ENCODE results near the gene ADGRD1. TPM values are rescaled to one million over a fixed set of nuclear protein-coding genes. Genes with fewer than 3 reads are reported as not detected.

ADGRD1 gene
- polyA plus RNA-seq, 1 experiment = 68.5 TPM

DNA sequence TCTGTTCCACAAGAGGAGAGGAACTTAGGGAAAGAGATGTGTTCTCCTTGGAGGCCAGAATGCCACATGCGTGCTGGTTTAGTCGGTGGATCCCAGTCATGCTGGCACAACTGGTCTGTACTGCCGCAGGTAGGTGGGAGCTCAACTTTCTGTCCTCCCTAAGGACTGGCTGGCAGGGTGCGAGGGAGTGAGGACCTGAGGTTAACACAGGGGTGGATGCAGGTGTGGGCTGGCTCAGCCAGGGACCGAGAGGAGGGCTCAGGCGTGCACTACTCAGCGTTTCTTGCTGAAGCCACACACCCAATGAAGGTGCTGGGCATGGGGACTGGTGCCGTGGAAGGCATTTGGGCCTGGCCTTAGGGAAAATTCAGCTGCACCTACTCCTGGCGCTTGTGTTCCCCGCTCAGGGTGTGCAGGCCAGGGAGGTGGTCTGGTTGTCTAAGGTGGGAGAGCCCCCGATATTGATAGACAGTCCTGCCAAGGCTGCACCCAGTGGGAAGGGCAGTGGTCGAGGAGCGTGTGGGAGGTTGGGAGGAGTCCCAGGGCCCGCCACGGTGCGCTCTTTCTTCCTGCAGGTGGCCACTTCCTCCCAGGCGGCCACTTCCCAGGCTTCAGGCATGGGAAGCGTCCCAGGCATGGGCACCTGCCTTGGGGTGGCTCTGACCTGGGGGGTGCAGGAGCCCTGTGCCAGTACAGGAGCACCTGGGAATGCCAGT is 138.4 kb downstream of the ADGRD1 start:
- Histone ChIP-seq H3K36me3 (ENCODE audit: control insufficient read depth, insufficient read depth, low read length) (no peaks in the 10 kb centered on the region; the same call in 1 of the 2 replicates), H3K27me3 (ENCODE audit: control insufficient read depth, insufficient read depth, low read length) (no peaks in the 10 kb centered on the region), H3K4me3 (ENCODE audit: low read depth, low read length) (no peak overlapping the region)
- TF ChIP-seq, protein P1, sequence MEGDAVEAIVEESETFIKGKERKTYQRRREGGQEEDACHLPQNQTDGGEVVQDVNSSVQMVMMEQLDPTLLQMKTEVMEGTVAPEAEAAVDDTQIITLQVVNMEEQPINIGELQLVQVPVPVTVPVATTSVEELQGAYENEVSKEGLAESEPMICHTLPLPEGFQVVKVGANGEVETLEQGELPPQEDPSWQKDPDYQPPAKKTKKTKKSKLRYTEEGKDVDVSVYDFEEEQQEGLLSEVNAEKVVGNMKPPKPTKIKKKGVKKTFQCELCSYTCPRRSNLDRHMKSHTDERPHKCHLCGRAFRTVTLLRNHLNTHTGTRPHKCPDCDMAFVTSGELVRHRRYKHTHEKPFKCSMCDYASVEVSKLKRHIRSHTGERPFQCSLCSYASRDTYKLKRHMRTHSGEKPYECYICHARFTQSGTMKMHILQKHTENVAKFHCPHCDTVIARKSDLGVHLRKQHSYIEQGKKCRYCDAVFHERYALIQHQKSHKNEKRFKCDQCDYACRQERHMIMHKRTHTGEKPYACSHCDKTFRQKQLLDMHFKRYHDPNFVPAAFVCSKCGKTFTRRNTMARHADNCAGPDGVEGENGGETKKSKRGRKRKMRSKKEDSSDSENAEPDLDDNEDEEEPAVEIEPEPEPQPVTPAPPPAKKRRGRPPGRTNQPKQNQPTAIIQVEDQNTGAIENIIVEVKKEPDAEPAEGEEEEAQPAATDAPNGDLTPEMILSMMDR (IDR thresholded peaks at IDR 0.05; ENCODE audit: insufficient read depth, low read depth, low read length) = no peak
- ChIA-PET POLR2A (no interaction called here), CTCF (interaction anchor here (5.1 kb wide), 1 partner anchor 13 kb away, joined by 35 read pairs; no protein-coding TSS in a partner anchor)
- DNase-seq (ENCODE audit: low read depth) = no peak

DNA sequence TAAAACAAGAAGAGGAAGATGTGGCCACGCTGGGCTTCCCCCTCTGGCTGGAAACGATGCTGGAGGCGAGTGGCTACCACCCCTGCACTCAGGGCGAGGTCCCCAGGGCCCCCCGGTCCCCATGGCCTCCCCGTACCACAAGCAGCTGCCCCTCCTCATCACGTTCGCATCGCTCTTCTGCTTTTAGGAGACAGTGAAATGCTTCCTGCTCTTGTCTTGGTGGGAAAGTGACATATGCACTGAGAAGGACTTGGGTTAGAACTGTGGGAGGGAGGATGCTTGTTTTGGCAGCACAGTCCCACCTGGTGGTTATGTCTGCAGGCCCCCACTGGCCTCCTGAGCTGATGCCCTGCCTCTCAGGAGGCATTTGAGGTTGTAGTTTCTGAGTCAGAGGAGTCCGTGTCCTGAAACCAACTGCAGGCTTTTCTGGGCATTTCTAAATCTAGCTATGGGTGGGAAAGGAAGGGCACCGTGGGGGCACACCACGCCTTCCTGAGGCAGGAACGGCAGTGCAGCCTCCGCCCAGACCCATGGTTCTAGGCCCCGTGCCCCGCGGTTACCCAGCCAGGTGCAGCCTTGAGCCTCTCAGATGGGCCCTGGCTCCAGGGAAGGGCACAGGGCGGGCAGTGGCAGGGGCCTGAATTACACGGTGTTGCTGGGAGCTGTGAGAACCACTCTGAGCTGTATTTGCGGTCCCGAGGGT is 139.3 kb downstream of the ADGRD1 start:
- TF ChIP-seq, protein P1 (IDR thresholded peaks at IDR 0.05; ENCODE audit: insufficient read depth, low read depth, low read length) = no peak

DNA sequence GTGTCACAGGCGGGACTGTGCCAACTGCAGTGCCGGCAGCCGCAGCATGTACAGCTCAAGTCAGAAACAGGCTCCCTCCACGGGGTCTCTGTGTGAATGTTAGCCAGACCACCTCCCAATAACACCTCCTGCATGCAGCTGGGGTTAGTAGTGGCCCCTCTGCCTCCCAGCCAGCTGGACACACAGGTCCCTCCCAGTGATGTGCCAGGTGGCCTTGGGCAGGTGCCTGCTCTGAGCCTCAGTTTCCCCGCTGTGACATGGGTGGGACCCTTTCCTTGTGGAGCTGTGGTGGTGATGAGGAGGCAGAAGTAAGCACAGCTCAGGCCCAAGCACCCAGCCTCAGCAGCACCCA is 139.9 kb downstream of the ADGRD1 start:
- Histone ChIP-seq H3K36me3 (ENCODE audit: control insufficient read depth, insufficient read depth, low read length) (no peaks in the 10 kb centered on the region; the same call in 1 of the 2 replicates), H3K4me3 (ENCODE audit: low read depth, low read length) (no peak overlapping the region), H3K27me3 (ENCODE audit: control insufficient read depth, insufficient read depth, low read length) (no peaks in the 10 kb centered on the region)
- TF ChIP-seq, protein P1 (IDR thresholded peaks at IDR 0.05; ENCODE audit: insufficient read depth, low read depth, low read length) = no peak
- DNase-seq (ENCODE audit: low read depth) = no peak
- ChIA-PET CTCF (interaction anchor here (1.1 to 5.1 kb wide), 4 partner anchors 11 to 23 kb away, joined by 3 to 35 read pairs (median 3); no protein-coding TSS in a partner anchor), POLR2A (no interaction called here)

More for the DNA sequence above, 139.3 kb downstream of the ADGRD1 start:
- POLR2A ChIA-PET = no interaction called here
- DNase-seq (ENCODE audit: low read depth) = no peak
- H3K27me3 ChIP-seq (ENCODE audit: control insufficient read depth, insufficient read depth, low read length) = no peaks in the 10 kb centered on the region
- CTCF ChIA-PET = interaction anchor here (1.1 to 5.1 kb wide), 4 partner anchors 11 to 24 kb away, joined by 3 to 35 read pairs (median 3); no protein-coding TSS in a partner anchor
- no peaks in the 10 kb centered on the region; the same call in 1 of the 2 replicates for H3K36me3 ChIP-seq (ENCODE audit: control insufficient read depth, insufficient read depth, low read length)
- no peak overlapping the region for H3K4me3 ChIP-seq (ENCODE audit: low read depth, low read length)

DNA sequence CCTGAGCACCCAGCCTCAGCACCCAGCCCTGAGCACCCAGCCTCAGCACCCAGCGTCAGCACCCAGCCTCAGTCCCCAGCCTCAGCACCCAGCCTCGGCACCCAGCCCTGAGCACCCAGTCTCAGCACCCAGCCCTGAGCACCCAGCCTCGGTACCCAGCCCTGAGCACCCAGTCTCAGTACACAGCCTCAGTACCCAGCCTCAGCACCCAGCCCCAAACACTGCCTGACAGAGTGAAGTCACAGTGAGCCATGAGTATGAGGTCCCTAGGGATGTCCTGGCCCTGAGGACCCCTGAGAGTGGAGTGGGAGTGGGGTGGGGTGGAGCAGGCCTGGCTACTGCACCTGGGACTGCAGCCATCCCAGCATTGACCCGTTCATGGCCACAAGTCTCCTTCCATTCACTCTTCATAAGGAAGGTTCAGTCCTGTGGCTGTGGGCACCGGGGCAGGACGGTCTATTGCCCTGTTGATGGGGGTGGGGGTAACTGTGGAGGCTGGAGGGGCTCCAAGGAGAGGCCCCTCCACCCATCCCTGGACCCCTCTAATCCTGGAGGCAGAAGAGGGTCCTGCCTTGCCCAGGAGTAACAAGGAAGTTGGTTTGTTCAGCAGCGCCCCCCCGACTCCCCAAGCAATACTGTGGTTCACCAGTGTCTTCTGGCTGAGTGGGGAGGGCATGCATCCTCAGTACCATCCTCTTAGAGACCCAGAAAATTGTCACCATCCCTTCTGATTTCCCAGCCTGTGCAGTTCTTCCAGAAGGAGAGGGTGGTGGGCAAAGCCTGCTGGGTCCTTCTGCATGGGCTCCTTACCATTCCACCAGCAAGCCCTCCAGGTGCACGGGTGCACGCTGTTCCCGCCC is 140.5 kb downstream of the ADGRD1 start:
- Histone ChIP-seq H3K36me3 (ENCODE audit: control insufficient read depth, insufficient read depth, low read length) (no peaks in the 10 kb centered on the region; the same call in 1 of the 2 replicates), H3K4me3 (ENCODE audit: low read depth, low read length) (no peak overlapping the region), H3K27me3 (ENCODE audit: control insufficient read depth, insufficient read depth, low read length) (no peaks in the 10 kb centered on the region)
- TF ChIP-seq, protein P1 (IDR thresholded peaks at IDR 0.05; ENCODE audit: insufficient read depth, low read depth, low read length) = no peak
- ChIA-PET CTCF (interaction anchor here (1.1 to 5.1 kb wide), 4 partner anchors 10 to 23 kb away, joined by 3 to 35 read pairs (median 3); no protein-coding TSS in a partner anchor), POLR2A (no interaction called here)
- no peak for DNase-seq (ENCODE audit: low read depth)
